Smooth muscle cell (in vitro differentiated cells): Measurements from ENCODE around the gene PYGM. TPM values are rescaled to one million over a fixed set of nuclear protein-coding genes. Genes with fewer than 3 reads are reported as not detected.

Source experiments
- DNase-seq: peaks from one replicate; lab custom pipeline; 2025; ENCODE audit not compliant: unreplicated experiment; lab: John Stamatoyannopoulos, UW
- H2AFZ ChIP-seq: fragments of 200-600 bp; sonication (generic); 2 replicates; pipeline ENCODE4 v1.6.0; 2016; ENCODE audit warnings: antibody characterized with exemption, low read depth, mild to moderate bottlenecking
- H3F3A ChIP-seq: fragments of 200-600 bp; sonication (generic); 2 replicates; pipeline ENCODE4 v1.6.0; 2017; ENCODE audit warnings: antibody characterized with exemption, low read depth
- H3K27ac ChIP-seq: fragments of 200-600 bp; sonication (generic); 2 replicates; pipeline ENCODE4 v1.5.1; 2016; ENCODE audit warnings: low read depth, mild to moderate bottlenecking
- H3K27me3 ChIP-seq: fragments of 200-600 bp; sonication (generic); 2 replicates; pipeline ENCODE4 v1.6.1; 2016; ENCODE audit warnings: low read depth, mild to moderate bottlenecking
- H3K36me3 ChIP-seq: fragments of 200-600 bp; sonication (generic); 2 replicates; pipeline ENCODE4 v1.5.1; 2016; ENCODE audit warnings: low read depth
- H3K4me1 ChIP-seq: fragments of 200-600 bp; sonication (generic); 2 replicates; pipeline ENCODE4 v1.5.1; 2016; ENCODE audit warnings: low read depth
- H3K4me2 ChIP-seq: fragments of 200-600 bp; sonication (generic); 2 replicates; pipeline ENCODE4 v1.6.0; 2016; ENCODE audit warnings: mild to moderate bottlenecking
- H3K4me3 ChIP-seq: fragments of 200-600 bp; sonication (generic); 2 replicates; pipeline ENCODE4 v1.5.1; 2016; ENCODE audit warnings: mild to moderate bottlenecking
- H3K79me2 ChIP-seq: fragments of 200-600 bp; sonication (generic); 2 replicates; pipeline ENCODE4 v1.6.0; 2016; ENCODE audit warnings: low read depth, mild to moderate bottlenecking
- H3K9ac ChIP-seq: fragments of 200-600 bp; sonication (generic); 2 replicates; pipeline ENCODE4 v1.6.0; 2016; ENCODE audit warnings: low read depth
- H3K9me3 ChIP-seq: fragments of 200-600 bp; sonication (generic); replicated peaks from 2 replicates; pipeline ENCODE4 v1.5.1; 2016; ENCODE audit warnings: low read depth
- H4K20me1 ChIP-seq: fragments of 200-600 bp; sonication (generic); 2 replicates; pipeline ENCODE4 v1.6.0; 2016; ENCODE audit warnings: low read depth
- WGBS: methylation state at CpG from one replicate; pipeline ENCODE4 v1.1.7; 2016; ENCODE audit warnings: low lambda C conversion rate; 5-methylcytosine and 5-hydroxymethylcytosine counted together
- polyA plus RNA-seq: library from polyadenylated mRNA; unstranded; fragments of >200 nt; fragmentation: Nextera tagmentation; extraction: Ambion mirVana; gene quantifications from 2 replicates; pipeline ENCODE4 v1.2.1, GENCODE V29; 2016
- total RNA-seq: library from RNA; depleted of rRNA; stranded (reverse); fragments of >200 nt; gene quantifications from 2 replicates; pipeline ENCODE4 v1.2.3, GENCODE V29; 2014
- TF ChIP-seq, protein P1 (sequence below): fragments of 200-600 bp; sonication (generic); IDR thresholded peaks from 2 replicates; pipeline ENCODE4 v1.5.1; 2017; ENCODE audit warnings: borderline replicate concordance, mild to moderate bottlenecking, antibody characterized with exemption; ENCODE audit not compliant: insufficient read depth, poor library complexity, severe bottlenecking

The PYGM gene
- total and polyA plus RNA-seq, 2 experiments from 2014 or later: 1.1 to 2.2 TPM

DNA sequence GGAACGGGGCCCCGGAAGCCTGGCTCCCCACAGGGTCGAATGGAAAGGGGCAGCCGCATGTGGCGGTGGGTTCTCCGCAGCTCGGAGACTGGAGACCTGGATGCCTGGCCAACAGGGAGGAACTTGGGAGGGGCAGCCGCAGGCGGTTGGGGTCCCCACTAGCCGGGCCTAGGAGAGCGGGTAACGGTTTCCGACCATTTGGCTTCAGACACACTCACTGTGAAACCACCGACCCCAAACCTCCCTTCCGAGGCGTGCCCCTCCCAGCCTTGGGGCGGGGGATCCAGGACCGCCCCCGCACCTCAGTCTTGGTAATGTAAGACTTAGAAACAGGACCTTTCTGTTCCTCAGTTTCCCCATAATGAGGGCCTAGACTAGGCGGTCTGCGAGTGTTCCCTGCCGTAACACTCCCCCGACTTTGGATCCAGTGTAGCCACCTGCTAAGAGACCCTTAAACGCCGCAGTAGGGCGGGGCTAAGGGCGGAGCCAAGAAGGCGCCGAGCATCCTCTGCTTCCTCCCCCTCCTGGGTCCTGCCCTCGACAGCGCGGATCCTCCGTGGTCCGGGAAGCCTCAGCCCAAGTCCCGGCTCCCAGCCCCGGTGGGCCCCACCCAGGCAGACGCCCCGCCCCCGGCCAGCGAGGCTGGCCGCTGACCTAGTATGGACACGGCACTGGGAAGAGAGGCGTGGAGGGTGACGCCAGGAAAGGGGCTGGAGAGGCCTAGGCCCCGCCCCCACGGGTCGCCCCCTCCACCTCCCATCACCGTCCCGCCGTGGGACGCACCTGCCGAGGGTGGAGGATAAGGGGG lies 14.0 kb downstream of the PYGM start:
- Histone ChIP-seq H3K9me3 (no peaks in the 10 kb centered on the region), H3F3A (no peaks in the 10 kb centered on the region), H2AFZ (no peak overlapping the region), H3K27ac (no peak overlapping the region), H3K9ac (no peak overlapping the region), H4K20me1 (no peaks in the 10 kb centered on the region), H3K4me3 (peak overlapping the region; percentile 47), H3K36me3 (no peaks in the 10 kb centered on the region), H3K4me2 (peak overlapping the region; percentile 98), H3K27me3 (peaks cover 38% of the 10 kb centered on the region), H3K79me2 (no peaks in the 10 kb centered on the region), H3K4me1 (peaks cover 22% of the 10 kb centered on the region)
- TF ChIP-seq, protein P1, sequence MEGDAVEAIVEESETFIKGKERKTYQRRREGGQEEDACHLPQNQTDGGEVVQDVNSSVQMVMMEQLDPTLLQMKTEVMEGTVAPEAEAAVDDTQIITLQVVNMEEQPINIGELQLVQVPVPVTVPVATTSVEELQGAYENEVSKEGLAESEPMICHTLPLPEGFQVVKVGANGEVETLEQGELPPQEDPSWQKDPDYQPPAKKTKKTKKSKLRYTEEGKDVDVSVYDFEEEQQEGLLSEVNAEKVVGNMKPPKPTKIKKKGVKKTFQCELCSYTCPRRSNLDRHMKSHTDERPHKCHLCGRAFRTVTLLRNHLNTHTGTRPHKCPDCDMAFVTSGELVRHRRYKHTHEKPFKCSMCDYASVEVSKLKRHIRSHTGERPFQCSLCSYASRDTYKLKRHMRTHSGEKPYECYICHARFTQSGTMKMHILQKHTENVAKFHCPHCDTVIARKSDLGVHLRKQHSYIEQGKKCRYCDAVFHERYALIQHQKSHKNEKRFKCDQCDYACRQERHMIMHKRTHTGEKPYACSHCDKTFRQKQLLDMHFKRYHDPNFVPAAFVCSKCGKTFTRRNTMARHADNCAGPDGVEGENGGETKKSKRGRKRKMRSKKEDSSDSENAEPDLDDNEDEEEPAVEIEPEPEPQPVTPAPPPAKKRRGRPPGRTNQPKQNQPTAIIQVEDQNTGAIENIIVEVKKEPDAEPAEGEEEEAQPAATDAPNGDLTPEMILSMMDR: no peak
- 3% methylated on average over 41 of the region's 52 CpGs for WGBS
- peak; percentile 36 for DNase-seq

DNA sequence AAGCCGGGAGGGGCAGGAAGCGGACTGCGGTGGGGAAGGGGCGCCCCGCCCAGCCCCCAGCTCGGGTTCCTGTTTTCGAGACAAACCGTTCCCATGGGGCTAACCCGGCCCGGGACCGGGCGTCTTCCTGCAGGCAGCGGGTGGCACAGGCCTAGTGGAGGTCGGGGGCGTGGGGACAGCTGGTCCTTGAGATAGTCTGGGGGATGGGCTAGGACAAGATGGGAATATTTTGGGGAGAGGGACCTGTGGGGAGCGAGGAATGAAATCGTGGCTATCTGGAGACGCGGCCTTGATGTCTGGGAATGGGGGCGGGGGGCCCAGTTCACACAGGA lies 14.6 kb downstream of the PYGM start:
- Histone ChIP-seq H3K36me3 (no peaks in the 10 kb centered on the region), H3K4me1 (peaks cover 22% of the 10 kb centered on the region), H3K4me3 (peak overlapping the region; percentile 47), H3K27ac (no peak overlapping the region), H3F3A (no peaks in the 10 kb centered on the region), H3K9me3 (no peaks in the 10 kb centered on the region), H3K4me2 (peak overlapping the region; percentile 98), H3K79me2 (no peaks in the 10 kb centered on the region), H4K20me1 (no peaks in the 10 kb centered on the region), H3K27me3 (peaks cover 44% of the 10 kb centered on the region), H3K9ac (no peak overlapping the region), H2AFZ (no peak overlapping the region)
- under 1% methylated on average over 16 of the region's 20 CpGs for WGBS
- DNase-seq: no peak
- TF ChIP-seq, protein P1: no peak

DNA sequence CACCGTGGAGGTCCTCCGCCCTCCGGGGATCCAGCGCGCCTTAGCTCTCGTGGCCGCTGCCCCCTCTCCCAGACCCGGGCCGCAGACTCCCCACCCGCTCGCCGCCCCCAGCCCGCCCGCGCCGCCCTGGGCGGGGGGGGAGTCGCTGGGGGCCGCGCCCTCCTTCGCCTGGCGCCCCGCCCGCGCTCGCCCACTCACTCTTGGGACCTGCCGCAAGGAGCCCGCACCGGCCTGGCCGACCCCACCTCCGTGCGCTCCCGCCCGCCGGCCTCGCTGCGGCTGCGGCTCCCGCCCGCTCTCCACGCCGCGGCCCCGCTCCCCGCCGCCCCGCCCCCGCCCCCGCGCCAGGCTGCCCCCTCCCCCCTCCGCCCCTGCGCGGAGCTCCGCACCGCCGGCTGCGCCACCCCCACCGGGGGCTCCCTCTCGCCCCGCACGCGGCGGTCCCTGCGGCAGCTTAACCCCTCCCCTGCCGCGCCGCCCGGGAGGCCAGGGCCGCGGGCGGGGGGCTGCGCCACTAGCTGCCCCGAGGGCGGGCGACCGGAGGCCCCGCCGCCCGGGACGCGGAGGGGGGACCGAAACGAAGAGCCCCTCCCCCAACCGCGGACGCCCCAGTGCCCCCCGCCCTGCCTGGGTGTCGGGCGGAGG lies 15.1 kb downstream of the PYGM start:
- Histone ChIP-seq H3K9ac (no peak overlapping the region), H3K27ac (no peak overlapping the region), H3F3A (no peaks in the 10 kb centered on the region), H3K9me3 (no peaks in the 10 kb centered on the region), H3K79me2 (no peaks in the 10 kb centered on the region), H3K4me1 (peaks cover 22% of the 10 kb centered on the region), H4K20me1 (no peaks in the 10 kb centered on the region), H3K4me3 (peak overlapping the region; percentile 47), H3K36me3 (no peaks in the 10 kb centered on the region), H2AFZ (no peak overlapping the region), H3K4me2 (peak overlapping the region; percentile 98), H3K27me3 (peaks cover 44% of the 10 kb centered on the region)
- WGBS: 0% methylated on average over 1 of the region's 89 CpGs
- DNase-seq: no peak
- TF ChIP-seq, protein P1: no peak
